GM18861 (cell line): Measurements from ENCODE around the gene SLC22A31.
"Not testable (repeated sequence)": the region's sequence is repeated elsewhere in the genome, so short reads cannot be mapped to it uniquely, and the experiment has no call there.

Experiments
- ATAC-seq: cut with Tn5 transposase; IDR thresholded peaks from one replicate; pipeline ENCODE4 v1.9.1; 2021; ENCODE audit not compliant: unreplicated experiment

SLC22A31 gene

DNA sequence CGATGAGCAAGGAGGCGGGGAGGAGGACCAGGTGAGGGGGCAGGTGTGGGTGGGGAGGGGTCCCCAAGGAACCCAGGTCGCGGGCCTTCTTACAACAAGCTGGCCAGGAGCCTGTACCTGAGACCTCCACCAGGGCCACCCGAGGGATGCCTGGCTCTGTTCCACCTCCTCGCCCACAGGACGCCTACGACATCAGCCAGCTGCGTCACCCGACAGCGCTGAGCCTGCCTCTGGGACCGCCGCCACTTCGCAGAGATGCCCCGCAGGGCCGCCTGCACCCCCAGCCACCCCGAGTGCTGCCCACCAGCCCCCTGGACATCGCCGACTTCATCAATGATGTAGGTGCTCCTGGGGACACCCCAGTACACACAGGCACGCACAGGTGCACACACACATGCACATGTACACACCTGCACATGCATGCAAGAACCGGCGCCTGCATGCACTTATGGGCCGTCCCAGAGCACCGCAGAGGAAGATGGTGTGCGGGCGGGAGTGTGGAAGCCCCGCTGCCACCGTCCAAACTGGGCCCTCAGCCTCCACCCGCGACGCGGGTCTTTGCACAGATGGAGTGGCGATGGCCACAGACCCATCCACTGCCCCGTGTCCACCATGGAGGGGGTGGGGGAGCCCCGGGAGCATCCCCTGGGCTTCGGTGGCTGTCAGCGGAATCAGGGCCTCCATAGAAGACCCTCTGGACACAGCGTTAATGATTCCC is 6.6 kb downstream of the SLC22A31 start:
- no peak for ATAC-seq

DNA sequence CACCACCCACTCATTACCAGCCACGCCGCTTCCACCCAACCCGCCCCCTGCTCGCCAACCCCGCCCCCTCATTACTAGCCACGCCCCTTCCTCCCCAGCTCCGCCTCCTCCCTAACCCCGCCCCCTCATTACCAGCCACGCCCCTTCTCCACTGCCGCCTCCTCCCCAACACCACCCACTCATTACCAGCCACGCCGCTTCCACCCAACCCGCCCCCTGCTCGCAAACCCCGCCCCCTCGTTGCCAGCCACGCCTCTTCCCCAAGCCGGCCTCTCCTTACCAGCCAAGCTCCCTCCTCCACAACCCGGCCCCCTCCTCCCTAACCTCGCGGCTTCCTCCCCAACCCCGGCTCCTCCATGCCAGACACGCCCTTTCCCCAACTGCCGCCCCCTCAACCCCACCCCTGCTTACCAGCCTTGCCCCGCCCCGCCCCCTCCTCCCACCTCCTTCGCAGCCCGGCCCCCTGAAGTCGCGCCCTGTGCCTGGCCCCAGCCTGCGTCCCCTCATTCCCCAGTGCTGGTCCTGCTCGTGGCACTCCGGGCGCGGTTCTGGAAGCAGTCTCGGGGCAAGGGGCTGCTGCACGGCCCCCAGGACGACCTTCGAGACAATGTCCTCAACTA is 7.3 kb downstream of the SLC22A31 start:
- ATAC-seq = no peak

DNA sequence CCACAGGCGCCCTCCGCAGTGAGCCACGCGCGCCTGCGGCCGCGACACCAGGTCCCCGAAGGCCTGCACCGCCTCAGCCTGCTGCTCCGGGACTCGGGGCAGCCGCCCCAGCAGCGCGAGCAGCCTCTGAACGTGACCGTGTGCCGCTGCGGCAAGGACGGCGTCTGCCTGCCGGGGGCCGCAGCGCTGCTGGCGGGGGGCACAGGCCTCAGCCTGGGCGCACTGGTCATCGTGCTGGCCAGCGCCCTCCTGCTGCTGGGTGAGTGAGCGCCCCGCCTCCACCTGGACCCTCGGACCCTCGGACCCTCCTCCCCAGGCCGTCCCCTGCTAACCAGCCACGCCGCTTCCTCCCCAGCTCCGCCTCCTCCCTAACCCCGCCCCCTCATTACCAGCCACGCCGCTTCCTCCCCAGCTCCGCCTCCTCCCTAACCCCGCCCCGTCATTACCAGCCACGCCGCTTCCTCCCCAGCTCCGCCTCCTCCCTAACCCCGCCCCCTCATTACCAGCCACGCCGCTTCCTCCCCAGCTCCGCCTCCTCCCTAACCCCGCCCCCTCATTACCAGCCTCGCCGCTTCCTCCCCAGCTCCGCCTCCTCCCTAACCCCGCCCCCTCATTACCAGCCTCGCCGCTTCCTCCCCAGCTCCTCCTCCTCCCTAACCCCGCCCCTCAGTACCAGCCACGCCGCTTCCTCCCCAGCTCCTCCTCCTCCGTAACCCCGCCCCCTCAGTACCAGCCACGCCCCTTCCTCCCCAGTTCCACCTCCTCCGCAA is 8.0 kb downstream of the SLC22A31 start:
- not testable (repeated sequence) for ATAC-seq

DNA sequence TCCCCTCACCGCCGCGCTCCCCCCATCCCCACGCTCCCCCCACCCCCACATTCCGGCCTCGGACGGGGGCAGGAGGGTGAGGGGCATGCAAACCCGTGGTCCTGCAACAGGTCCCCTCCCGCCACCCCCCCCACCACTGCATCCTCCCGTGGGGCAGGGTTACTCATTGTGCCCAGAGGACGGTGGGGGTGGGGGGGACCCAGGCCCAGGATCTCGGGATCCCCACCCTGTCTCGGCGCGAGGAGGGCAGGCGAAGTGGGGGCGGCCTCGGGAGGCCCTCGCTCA is 8.5 kb downstream of the SLC22A31 start:
- ATAC-seq = no peak

- ATAC-seq = no peak
These were observed 9.1 kb downstream of the SLC22A31 start for GRCh38 chr16:89191033-89191900.

DNA sequence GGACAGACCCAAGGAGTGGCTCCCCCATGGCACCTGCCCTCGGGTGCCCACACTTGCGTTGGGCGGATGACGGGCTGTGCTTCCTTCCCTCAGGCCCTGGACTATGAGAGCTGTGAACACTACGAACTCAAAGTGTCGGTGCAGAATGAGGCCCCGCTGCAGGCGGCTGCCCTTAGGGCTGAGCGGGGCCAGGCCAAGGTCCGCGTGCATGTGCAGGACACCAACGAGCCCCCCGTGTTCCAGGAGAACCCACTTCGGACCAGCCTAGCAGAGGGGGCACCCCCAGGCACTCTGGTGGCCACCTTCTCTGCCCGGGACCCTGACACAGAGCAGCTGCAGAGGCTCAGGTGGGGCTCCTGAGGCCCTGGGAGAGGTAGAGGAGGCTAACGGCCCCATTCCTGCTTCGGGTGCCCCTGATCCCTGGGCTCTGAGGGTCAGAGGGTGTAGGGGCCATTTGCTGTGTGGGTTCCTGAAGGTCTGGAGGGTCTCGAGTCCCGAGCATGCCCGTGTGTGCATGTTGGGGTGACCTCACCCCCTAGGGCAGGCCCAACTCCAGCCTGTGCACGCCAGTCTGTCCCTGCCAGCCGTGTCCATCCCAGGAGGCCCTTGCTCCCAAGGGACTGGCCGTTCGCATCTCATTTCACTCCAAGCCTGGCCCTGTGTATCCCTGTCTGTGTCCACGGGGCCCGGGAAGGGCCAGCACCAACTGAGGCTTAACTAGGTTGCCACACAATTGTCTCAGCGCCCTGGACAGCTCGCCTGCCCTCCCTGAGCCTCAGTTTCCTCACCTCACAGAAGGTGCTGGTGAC is 10.0 kb downstream of the SLC22A31 start:
- no peak for ATAC-seq

DNA sequence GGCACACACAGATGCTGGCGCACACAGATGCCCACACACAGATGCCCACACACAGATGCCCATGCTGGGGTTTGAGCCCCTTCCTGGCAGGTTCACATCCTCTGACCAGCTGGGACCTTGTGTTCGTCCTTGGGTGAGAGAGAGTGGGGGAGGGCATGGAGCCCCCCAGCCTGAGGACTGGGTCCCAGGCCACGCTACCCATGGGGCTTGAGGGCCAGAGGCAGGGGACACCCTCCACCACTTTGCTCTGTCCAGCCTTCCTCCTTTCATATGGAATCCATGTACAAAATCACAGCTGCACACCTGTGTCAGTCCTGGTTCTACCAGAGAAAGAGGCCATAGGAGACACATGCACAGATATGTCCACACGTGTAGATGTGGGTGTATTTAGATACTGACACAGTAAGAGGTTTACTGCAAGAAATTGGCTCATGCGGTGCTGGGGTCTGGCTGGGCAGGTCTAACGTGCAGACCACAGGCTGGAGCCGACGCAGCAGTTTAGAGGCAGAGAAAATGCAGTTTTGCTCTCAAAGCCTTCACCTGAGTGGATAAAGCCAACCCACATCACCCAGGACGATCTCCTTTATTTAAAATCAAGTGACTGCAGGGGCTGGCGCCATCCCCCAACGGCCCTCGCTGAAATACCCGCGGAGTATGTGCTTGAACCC is 10.8 kb downstream of the SLC22A31 start:
- ATAC-seq = no peak

GRCh38 chr16:89188471-89189357 is 11.6 kb downstream of the SLC22A31 start:
- not testable (repeated sequence) for ATAC-seq

DNA sequence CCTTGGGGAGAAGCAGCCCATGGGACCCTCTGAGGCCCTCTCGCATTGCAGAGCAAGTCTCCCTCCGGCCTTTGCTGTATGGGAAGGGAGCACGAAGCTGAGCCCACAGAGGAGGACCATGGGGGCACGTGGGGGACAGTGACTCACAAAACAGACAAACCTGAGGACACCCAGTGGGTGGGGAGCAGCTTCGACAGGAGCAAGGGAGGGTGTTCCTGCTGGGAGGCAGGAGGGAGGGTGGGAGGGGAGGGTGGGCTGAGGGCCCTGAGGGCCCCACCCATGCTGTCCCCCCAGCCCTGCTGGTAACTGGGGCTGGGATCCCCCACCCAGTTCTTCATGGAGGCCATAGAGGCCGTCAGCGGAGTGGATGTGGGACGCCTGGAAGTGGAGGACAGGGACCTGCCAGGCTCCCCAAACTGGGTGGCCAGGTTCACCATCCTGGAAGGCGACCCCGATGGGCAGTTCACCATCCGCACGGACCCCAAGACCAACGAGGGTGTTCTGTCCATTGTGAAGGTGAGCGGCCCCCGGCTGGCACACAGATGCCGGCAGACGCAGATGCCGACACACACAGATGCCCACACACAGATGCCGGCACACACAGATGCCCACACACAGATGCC is 12.5 kb downstream of the SLC22A31 start:
- ATAC-seq = no peak

DNA sequence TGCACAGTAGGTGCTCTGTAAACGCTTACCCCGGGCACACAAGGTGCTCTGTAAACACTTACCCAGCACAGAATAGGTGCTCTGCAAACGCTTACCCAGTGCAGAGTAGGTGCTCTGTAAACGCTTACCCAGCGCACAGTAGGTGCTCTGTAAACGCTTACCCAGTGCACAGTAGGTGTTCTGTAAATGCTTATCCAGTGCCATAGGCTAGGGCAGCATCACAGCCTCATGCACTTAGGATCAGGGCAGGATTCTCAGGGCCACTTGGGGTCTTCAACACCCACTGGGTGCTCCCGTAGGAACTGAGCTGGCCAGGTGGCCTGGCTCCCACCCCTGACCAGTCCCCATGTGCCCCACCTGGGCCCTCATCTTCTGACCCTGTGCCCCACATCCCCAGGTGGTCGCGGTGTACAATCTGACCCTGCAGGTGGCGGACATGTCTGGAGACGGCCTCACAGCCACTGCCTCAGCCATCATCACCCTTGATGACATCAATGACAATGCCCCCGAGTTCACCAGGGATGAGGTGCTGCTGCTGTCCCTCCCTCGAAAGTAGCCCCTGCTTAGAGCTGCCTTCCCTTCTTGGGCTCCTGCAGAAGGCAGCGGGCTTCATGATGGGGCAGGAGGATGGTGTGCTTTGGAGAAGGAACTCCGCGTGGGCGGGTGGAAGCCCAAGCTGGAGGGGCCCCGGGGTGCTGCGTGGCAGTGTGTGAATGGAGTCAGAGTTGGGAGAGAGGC is 13.1 kb downstream of the SLC22A31 start:
- ATAC-seq = no peak

DNA sequence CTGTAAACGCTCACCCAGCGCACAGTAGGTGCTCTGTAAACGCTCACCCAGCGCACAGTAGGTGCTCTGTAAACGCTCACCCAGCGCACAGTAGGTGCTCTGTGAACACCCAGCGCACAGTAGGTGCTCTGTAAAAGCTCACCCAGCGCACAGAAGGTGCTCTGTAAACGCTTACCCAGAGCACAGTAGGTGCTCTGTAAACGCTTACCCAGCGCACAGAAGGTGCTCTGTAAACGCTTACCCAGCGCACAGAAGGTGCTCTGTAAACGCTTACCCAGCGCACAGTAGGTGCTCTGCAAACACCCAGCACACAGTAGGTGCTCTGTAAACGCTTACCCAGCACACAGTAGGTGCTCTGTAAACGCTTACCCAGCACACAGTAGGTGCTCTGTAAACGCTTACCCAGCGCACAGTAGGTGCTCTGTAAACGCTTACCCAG is 13.7 kb downstream of the SLC22A31 start:
- ATAC-seq = not testable (repeated sequence)

DNA sequence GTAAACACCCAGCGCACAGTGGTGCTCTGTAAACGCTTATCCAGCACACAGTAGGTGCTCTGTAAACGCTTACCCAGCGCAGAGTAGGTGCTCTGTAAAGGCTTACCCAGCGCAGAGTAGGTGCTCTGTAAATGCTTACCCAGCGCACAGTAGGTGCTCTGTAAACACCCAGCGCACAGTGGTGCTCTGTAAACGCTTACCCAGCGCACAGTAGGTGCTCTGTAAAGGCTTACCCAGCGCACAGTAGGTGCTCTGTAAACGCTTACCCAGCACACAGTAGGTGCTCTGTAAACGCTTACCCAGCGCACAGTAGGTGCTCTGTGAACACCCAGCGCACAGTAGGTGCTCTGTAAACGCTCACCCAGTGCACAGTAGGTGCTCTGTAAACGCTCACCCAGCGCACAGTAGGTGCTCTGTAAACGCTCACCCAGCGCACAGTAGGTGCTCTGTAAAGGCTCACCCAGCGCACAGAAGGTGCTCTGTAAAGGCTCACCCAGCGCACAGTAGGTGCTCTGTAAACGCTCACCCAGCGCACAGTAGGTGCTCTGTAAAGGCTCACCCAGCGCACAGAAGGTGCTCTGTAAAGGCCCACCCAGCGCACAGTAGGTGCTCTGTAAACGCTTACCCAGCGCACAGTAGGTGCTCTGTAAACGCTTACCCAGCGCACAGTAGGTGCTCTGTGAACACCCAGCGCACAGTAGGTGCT is 14.3 kb downstream of the SLC22A31 start:
- ATAC-seq = not testable (repeated sequence)

GRCh38 chr16:89184933-89185794 is 15.2 kb downstream of the SLC22A31 start:
- no peak for ATAC-seq

GRCh38 chr16:89184677-89184932 is 15.7 kb downstream of the SLC22A31 start:
- ATAC-seq = no peak

DNA sequence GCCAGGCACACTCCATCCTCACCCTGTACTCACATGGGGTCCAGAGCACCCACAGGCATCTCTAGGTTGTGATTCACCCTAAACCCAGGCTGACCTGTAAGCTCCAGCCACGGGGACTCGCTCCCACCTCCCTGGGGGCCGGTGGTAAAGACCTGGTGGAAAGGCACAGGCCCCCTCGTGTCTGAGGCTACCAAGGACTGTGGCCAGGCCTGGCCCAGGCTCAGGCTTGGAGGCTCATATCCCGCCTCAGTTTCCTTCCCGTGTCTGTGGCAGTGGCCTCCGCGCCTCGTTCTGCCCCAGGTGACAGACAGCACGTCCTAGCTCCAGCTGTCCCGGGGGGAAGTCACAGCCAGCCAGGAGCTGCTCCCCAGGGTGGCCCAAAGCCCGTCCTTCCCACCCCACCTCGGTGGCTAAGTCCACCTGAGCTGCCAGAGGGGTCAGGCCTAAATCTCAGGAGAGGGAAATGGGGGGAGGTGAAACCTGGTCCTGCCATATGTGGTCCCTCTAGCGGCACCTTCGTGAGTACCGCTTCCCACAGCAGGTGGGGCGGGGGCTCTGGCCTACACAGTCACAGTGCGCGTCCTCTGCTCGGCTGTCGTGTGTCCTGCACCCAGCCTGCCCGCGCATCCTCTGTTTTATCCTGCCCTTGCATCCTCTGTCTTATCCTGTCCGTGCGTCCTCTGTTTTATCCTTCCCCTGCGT is 16.2 kb downstream of the SLC22A31 start:
- no peak for ATAC-seq

GRCh38 chr16:89183463-89183862 is 16.9 kb downstream of the SLC22A31 start:
- ATAC-seq = no peak
